ENCODE measurements around the gene SAXO1.
A peak's percentile ranks its signal among the peaks of the same experiment; 100 is the strongest.

SAXO1 gene

GRCh38 chr9:18969128-18969527 lies 63.9 kb downstream of the SAXO1 start:
- DNase-seq, result peak; percentile 58

DNA sequence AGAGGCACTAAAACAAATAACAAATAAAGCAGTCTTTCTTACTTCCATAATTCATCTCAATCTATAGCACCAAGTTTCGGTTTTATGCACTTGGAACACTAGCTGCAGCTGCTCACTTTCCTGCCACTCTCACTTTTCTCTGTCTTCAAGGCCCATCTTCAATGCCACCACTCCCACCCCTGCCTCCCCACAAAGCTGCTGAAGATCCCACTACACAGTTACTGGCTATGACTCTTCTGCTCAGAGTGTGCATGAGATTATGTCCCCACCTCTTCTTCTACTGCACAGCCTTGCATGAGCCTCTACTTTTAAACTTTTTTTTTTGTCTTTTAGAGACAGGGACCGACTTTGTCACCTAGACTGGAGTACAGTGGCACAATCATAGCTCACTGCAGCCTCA lies 77.4 kb downstream of the SAXO1 start:
- DNase-seq, result no peak

GRCh38 chr9:18951936-18952335 lies 81.1 kb downstream of the SAXO1 start:
- DNase-seq, result no peak

DNA sequence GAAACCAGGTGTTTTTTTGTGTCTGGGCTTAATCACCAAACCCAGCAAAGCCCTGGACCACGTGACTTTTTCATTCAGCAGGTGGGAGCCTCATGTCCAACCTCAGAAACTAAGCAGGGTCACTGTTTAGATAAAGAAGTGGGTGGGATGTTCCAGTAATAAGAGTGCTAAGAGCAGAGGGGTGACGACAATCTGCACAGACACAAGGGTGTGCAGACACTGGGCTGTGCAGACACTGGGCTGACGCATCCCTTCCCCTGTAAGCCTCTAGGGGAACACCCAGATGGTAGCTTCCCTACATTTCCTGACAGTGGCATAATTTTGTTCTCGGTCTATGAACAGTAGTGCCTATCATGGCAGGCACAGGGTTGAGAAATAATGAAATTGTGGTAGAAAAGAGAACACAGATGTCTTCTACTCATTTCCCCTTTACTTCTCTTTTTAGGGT lies 85.1 kb downstream of the SAXO1 start:
- DNase-seq, result no peak

DNA sequence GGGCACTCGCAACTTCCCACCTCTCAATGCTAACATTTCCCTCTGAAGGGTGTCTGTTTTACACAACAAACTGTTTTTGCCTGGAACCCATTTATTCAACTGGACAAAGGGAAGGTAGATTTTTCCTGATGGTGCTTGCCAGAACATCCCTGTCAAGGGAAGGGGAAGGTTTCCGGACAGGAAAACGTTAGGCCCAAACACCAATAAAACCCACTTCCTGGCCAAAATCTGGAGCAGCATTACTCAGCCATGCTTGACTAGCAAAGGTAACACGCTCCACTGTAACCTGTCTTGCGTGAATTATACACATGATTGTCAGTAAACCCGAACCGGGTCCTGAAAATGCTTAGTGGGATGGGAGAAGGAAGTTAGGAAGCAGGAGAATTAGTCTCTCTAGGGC lies 90.2 kb downstream of the SAXO1 start:
- DNase-seq, result no peak

GRCh38 chr9:18941060-18941740 lies 91.8 kb downstream of the SAXO1 start:
- DNase-seq, result no peak

DNA sequence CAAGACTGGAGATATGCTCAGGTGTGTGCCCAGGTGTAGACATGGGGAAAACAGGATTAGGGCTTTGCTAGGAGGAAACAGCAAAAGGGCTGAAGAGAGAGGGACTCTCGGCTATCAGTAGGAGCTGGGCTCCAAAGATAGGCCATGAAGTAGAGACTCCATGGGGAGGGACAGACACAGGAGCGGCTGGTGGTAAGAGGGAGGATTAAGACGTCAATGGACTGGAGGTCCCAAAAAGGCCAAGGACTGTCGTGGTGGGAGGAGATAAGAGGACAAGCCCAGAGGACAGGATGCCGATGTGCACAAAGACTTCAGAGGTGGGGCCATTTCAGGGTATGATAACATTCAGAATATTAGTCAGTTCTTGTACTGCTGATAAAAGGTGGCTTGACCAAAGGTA lies 93.1 kb downstream of the SAXO1 start:
- DNase-seq, result no peak

GRCh38 chr9:18936094-18936871 lies 96.7 kb downstream of the SAXO1 start:
- DNase-seq, result peak; percentile 35

- DNase-seq, result peak; percentile 26
Measured at GRCh38 chr9:18935541-18935940, 97.5 kb downstream of the SAXO1 start.

GRCh38 chr9:18930611-18931010 lies 102.4 kb downstream of the SAXO1 start:
- DNase-seq, result peak; percentile 10

GRCh38 chr9:18928711-18929110 lies 104.3 kb downstream of the SAXO1 start:
- peak; percentile 6 for DNase-seq

DNA sequence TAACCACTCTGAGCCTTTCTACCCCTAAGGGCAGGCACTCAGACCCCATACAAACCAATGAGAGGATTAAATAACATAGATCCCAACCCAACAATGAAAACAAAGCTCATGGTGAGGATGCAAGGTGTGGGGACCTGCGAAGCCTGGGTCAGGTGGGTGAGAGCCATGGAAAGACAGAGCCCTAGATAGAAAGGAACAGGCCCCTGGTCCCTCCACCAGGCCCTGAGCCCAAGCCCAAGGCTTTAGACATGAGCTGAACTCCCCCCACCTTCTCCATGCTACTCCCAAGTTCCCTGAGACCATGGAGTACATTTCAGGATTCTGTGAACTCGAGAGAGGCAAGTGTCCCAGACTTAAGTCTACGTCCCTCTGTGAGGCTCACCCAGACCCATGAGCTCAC lies 106.5 kb downstream of the SAXO1 start:
- peak; percentile 12 for DNase-seq

GRCh38 chr9:18925880-18926279 lies 107.1 kb downstream of the SAXO1 start:
- DNase-seq, result no peak

GRCh38 chr9:18923671-18924430 lies 109.2 kb downstream of the SAXO1 start:
- DNase-seq, result peak; percentile 24

DNA sequence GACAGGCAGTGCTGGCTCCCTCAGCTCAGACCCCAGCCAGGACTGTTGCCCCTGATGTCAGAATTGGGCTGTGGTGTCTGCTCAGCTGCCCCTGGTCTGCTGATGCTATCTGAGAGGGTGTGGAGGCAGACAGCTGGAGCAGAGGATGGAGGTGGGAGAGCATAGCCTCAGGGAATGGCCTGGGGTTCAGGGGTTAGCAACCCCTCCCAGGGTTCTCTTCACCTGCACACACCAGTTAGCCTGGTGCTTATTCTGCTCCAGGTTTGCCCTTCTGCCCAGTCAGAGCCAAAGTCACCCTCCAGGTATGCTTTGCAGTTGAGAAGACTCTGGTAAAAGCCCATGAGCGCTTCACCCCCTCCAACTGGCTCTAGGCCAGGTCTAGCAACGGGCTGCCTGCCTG lies 109.8 kb downstream of the SAXO1 start:
- DNase-seq, result peak; percentile 39

GRCh38 chr9:18922161-18922885 lies 110.7 kb downstream of the SAXO1 start:
- no peak for DNase-seq

GRCh38 chr9:18921366-18922075 lies 111.5 kb downstream of the SAXO1 start:
- DNase-seq, result peak; percentile 17

- peak; percentile 39 for DNase-seq
Measured at GRCh38 chr9:18920141-18921084, 112.6 kb downstream of the SAXO1 start.

GRCh38 chr9:18911714-18912342 lies 121.2 kb downstream of the SAXO1 start:
- DNase-seq, result peak; percentile 2

GRCh38 chr9:18910916-18911315 lies 122.1 kb downstream of the SAXO1 start:
- DNase-seq, result peak; percentile 55

DNA sequence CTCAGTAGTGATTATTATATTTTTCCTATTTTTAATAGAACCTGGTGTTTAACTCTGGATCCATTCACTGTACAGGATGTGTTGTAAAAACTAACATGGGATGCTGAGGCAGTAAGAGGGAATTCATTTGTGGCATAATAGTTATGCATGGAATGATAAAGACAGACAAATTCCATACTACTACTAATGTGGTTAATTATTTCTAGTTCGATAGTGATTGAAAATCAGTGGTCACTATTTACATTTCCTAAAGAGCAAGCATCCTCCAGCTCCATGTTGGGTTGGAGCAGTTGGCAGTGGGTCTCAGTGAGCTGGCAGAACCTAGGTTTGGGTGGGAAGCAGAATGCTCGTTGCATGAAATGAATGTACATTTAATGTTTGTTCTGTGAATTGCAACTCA lies 122.6 kb downstream of the SAXO1 start:
- no peak for DNase-seq

All from right forelimb (tissue), 1 donor.